CD14-positive monocyte (primary cell): ENCODE results near the gene SH2D1B. TPM values are rescaled to one million over a fixed set of nuclear protein-coding genes. Genes with fewer than 3 reads are reported as not detected.

Experiments used
- DNase-seq, 3 donors: peaks; one replicate each; pipeline ENCODE4 v3.0.0-alpha.2; 2011 to 2022
- H2AFZ ChIP-seq: 2 replicates; pipeline ENCODE4 v1.6.0; 2012; ENCODE audit warnings: mild to moderate bottlenecking, low read depth, low read length, inconsistent platforms; ENCODE audit not compliant: insufficient read depth, poor library complexity, severe bottlenecking
- H3K27ac ChIP-seq, 2 donors: 1 replicate in 1 of 2; 2 replicates in 1 of 2; pipeline ENCODE4 v1.5.1; 2012 to 2013; ENCODE audit warnings: low read length in 2 of 2, control low read depth in 1 of 2, inconsistent platforms in 1 of 2, low read depth in 1 of 2, mild to moderate bottlenecking in 1 of 2
- H3K27me3 ChIP-seq, 2 donors: one replicate each; pipeline versions ENCODE4 v1.6.0 to v1.6.1; 2011 to 2013; ENCODE audit warnings: low read length in 2 of 2; ENCODE audit not compliant: control insufficient read depth in 2 of 2, insufficient read depth in 2 of 2
- H3K36me3 ChIP-seq, 2 donors: replicated peaks in 1 of 2; 1 replicate in 1 of 2; 2 replicates in 1 of 2; pipeline versions ENCODE4 v1.5.1 to v1.6.1; 2012 to 2013; ENCODE audit warnings: low read length in 2 of 2, control low read depth in 1 of 2, inconsistent platforms in 1 of 2, mild to moderate bottlenecking in 1 of 2; ENCODE audit not compliant: insufficient read depth in 2 of 2, control insufficient read depth in 1 of 2
- H3K4me1 ChIP-seq, 2 donors: 1 replicate in 1 of 2; 2 replicates in 1 of 2; pipeline versions ENCODE4 v1.5.1 to v1.6.1; 2012 to 2013; ENCODE audit warnings: low read length in 2 of 2, control low read depth in 1 of 2, inconsistent platforms in 1 of 2, mild to moderate bottlenecking in 1 of 2, moderate library complexity in 1 of 2; ENCODE audit not compliant: insufficient read depth in 2 of 2, control insufficient read depth in 1 of 2
- H3K4me2 ChIP-seq: replicated peaks from 2 replicates; pipeline ENCODE3; 2012; ENCODE audit warnings: low read length, moderate library complexity, mild to moderate bottlenecking; ENCODE audit not compliant: poor library complexity, severe bottlenecking; ENCODE audit errors: extremely low read depth
- H3K4me3 ChIP-seq, 3 experiments: fragments of 200-600 bp in 1 of 3; sonication (generic) in 1 of 3; replicated peaks in 1 of 3; 1 replicate in 2 of 3; 2 replicates in 1 of 3; pipeline ENCODE4 v1.5.1; 2011 to 2013; ENCODE audit warnings: low read length in 3 of 3, mild to moderate bottlenecking in 3 of 3, control low read depth in 2 of 3, low read depth in 2 of 3, inconsistent platforms in 1 of 3, moderate library complexity in 1 of 3
- H3K79me2 ChIP-seq: 2 replicates; pipeline ENCODE4 v1.6.0; 2012; ENCODE audit warnings: mild to moderate bottlenecking, control low read depth, inconsistent platforms, low read length, moderate library complexity; ENCODE audit not compliant: insufficient read depth
- H3K9ac ChIP-seq: 2 replicates; pipeline ENCODE4 v1.6.0; 2017; ENCODE audit warnings: low read length, mild to moderate bottlenecking; ENCODE audit not compliant: insufficient read depth, poor library complexity, severe bottlenecking
- H3K9me3 ChIP-seq, 2 donors: replicated peaks in 1 of 2; 1 replicate in 1 of 2; 2 replicates in 1 of 2; pipeline versions ENCODE4 v1.5.1 to v1.6.1; 2012 to 2013; ENCODE audit warnings: low read length in 2 of 2, control low read depth in 1 of 2; ENCODE audit not compliant: control insufficient read depth in 1 of 2, insufficient read depth in 1 of 2
- H4K20me1 ChIP-seq: 2 replicates; pipeline ENCODE4 v1.6.0; 2012; ENCODE audit warnings: mild to moderate bottlenecking, low read length, control low read depth, moderate library complexity; ENCODE audit not compliant: insufficient read depth
- H3K27ac Mint-ChIP-seq, 7 donors: one replicate each; pipeline ENCODE4 v1.8.0; 2020; ENCODE audit warnings: mild to moderate bottlenecking in 7 of 7, mixed read lengths in 7 of 7, moderate library complexity in 6 of 7, inconsistent platforms in 2 of 7
- H3K27me3 Mint-ChIP-seq, 3 donors: one replicate each; pipeline ENCODE4 v1.8.0; 2021 to 2022; ENCODE audit warnings: low read depth in 3 of 3, mild to moderate bottlenecking in 3 of 3, mixed read lengths in 3 of 3, moderate library complexity in 3 of 3, inconsistent platforms in 1 of 3
- H3K36me3 Mint-ChIP-seq, 2 donors: one replicate each; pipeline ENCODE4 v1.8.0; 2020; ENCODE audit warnings: mixed read lengths in 2 of 2, inconsistent platforms in 1 of 2, mild to moderate bottlenecking in 1 of 2
- H3K4me1 Mint-ChIP-seq: one replicate; pipeline ENCODE4 v1.8.0; 2020; ENCODE audit warnings: mild to moderate bottlenecking, mixed read lengths
- H3K4me3 Mint-ChIP-seq, 2 donors: one replicate each; pipeline ENCODE4 v1.8.0; 2020; ENCODE audit warnings: mild to moderate bottlenecking in 2 of 2, mixed read lengths in 2 of 2, moderate library complexity in 1 of 2
- H3K9me3 Mint-ChIP-seq, 7 donors: one replicate each; pipeline ENCODE4 v1.8.0; 2020 to 2022; ENCODE audit warnings: mixed read lengths in 7 of 7, mild to moderate bottlenecking in 6 of 7, moderate library complexity in 6 of 7, inconsistent platforms in 2 of 7
- WGBS: methylation state at CpG from one replicate; pipeline ENCODE4 v1.1.5; 2013; ENCODE audit warnings: missing lambda C conversion rate; ENCODE audit not compliant: insufficient coverage; 5-methylcytosine and 5-hydroxymethylcytosine counted together
- intact Hi-C, 2 donors: fragments of 100-400 bp; cut with micrococcal nuclease; formaldehyde crosslinking; loops; one replicate each; pipeline versions ENCODE4 v1.15.0 to v1.15.1; 2023
- polyA plus RNA-seq, 3 donors: library from polyadenylated mRNA; depleted of rRNA in 1 of 3; unstranded in 2 of 3; stranded (reverse) in 1 of 3; fragments of 300-500 nt in 2 of 3; fragments of >200 nt in 1 of 3; fragmentation: Illumina TruSeq in 2 of 3; gene quantifications; 1 replicate in 2 of 3; 2 replicates in 1 of 3; pipeline ENCODE4 v1.2.3, GENCODE V29; 2012 to 2021
- TF ChIP-seq, protein P1 (sequence below): fragments of 200-600 bp; IDR thresholded peaks from one replicate; pipeline ENCODE4 v1.8.0; 2022; ENCODE audit warnings: antibody characterized with exemption, mild to moderate bottlenecking

The SH2D1B gene
- polyA plus RNA-seq, 3 donors = 0.88 to 2.9 (median 1.7) TPM

DNA sequence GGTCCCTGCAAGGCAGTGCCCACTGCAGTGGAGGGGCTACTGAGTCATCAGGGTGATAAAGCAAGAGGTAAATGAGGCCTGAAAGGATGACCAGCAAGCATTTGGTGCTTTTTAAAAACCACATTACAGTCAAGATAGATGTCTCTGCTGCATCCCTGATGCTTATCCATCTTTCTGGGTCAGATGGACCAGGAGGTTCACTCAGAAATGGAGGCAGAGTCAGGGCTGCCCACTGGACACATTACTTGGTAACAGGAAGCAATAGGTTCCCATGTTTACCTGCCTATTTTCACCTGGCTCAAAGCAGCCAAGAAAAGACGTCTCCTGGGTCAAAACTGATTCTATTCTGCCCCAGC, 38.9 kb downstream of the SH2D1B start:
- H3K27me3 ChIP-seq = no peaks in the 10 kb centered on the region
- H3K27ac ChIP-seq = no peak overlapping the region
- intact Hi-C loops = no loop called here
- TF ChIP-seq, protein P1, sequence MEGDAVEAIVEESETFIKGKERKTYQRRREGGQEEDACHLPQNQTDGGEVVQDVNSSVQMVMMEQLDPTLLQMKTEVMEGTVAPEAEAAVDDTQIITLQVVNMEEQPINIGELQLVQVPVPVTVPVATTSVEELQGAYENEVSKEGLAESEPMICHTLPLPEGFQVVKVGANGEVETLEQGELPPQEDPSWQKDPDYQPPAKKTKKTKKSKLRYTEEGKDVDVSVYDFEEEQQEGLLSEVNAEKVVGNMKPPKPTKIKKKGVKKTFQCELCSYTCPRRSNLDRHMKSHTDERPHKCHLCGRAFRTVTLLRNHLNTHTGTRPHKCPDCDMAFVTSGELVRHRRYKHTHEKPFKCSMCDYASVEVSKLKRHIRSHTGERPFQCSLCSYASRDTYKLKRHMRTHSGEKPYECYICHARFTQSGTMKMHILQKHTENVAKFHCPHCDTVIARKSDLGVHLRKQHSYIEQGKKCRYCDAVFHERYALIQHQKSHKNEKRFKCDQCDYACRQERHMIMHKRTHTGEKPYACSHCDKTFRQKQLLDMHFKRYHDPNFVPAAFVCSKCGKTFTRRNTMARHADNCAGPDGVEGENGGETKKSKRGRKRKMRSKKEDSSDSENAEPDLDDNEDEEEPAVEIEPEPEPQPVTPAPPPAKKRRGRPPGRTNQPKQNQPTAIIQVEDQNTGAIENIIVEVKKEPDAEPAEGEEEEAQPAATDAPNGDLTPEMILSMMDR = no peak
- H3K9me3 ChIP-seq = no peaks in the 10 kb centered on the region
- no peak for DNase-seq
- no peak overlapping the region for H3K4me3 ChIP-seq
- WGBS = no CpG with 5 or more reads among the region's 1 CpG
- H3K9ac ChIP-seq = no peak overlapping the region
- H3K4me2 ChIP-seq = no peak overlapping the region
- no peak overlapping the region for H2AFZ ChIP-seq
- H3K4me3 Mint-ChIP-seq = no peak overlapping the region
- peaks cover 0 to 1% (median 0%) of the 10 kb centered on the region in 7 donors for H3K9me3 Mint-ChIP-seq
- H3K27ac Mint-ChIP-seq = no peak overlapping the region
- H3K79me2 ChIP-seq = no peaks in the 10 kb centered on the region
- peaks cover 0 to under 1% of the 10 kb centered on the region in 2 donors for H3K36me3 ChIP-seq
- no peaks in the 10 kb centered on the region for H4K20me1 ChIP-seq
- H3K4me1 Mint-ChIP-seq = no peaks in the 10 kb centered on the region
- H3K36me3 Mint-ChIP-seq = peaks cover 0 to 2% of the 10 kb centered on the region in 2 donors
- peaks cover 1 to 6% (median 2%) of the 10 kb centered on the region in 3 donors for H3K27me3 Mint-ChIP-seq
- H3K4me1 ChIP-seq = no peaks in the 10 kb centered on the region

DNA sequence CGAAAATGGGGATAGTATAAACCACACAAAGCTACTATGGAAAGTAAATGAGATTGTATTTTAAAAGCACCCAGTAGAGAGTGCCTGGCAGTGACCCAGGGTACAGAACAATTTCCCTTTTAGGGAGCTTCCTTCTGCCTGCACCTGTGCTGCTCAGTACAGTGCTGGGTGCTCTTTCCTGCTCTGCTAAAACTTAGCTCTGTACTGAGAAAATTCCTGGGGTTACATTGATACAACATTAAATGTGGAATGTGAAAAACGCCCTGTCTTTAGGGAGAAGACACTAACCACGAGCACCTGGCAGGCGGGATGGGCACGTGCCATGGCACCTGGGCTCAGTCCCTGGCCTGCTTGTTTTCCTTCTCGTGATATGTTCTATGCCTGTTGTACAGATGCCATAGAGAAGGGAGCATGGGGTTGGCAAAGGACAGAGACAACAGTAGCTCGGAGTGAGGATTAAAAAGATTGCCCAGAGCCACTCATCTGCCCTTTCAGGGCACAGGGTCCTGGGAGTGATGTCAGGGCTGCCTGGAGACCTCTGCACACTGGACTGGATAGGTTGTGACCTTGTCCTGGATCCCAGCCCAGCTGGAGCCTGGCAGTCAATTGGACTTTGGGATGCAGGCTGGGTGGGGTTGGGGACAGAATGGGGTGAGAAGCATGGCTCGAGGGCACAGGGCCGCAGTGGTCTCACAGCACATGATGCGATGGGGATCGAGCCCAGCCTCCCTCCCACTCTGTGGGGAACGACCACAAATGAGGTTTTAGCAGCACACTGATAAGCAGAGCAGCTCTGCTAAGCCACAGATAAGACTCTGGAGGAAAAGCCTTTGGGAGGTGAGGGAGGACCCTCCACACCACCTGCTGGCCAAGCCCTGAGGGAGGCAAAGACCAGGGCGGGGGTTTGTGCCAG, 39.5 kb downstream of the SH2D1B start:
- no peak overlapping the region for H2AFZ ChIP-seq

More for the DNA sequence above, 39.5 kb downstream of the SH2D1B start:
- H3K27me3 Mint-ChIP-seq = peaks cover 1 to 6% (median 2%) of the 10 kb centered on the region in 3 donors
- Histone ChIP-seq H3K27ac (no peak overlapping the region), H3K9me3 (no peaks in the 10 kb centered on the region), H3K4me3 (no peak overlapping the region), H3K4me2 (no peak overlapping the region), H3K27me3 (no peaks in the 10 kb centered on the region), H3K4me1 (no peaks in the 10 kb centered on the region), H3K36me3 (peaks cover 0 to 5% of the 10 kb centered on the region in 2 donors), H3K9ac (no peak overlapping the region), H4K20me1 (no peaks in the 10 kb centered on the region), H3K79me2 (no peaks in the 10 kb centered on the region)
- no peaks in the 10 kb centered on the region for H3K4me1 Mint-ChIP-seq
- intact Hi-C loops = no loop called here
- H3K27ac Mint-ChIP-seq = no peak overlapping the region
- no peak overlapping the region for H3K4me3 Mint-ChIP-seq
- H3K36me3 Mint-ChIP-seq = peaks cover 0 to 2% of the 10 kb centered on the region in 2 donors
- TF ChIP-seq, protein P1 = no peak
- no peak for DNase-seq
- 48% methylated on average over 8 of the region's 13 CpGs for WGBS
- H3K9me3 Mint-ChIP-seq = peaks cover 0 to 2% (median 0%) of the 10 kb centered on the region in 7 donors
